Left ventricle myocardium superior (tissue), 1 donor: ENCODE measurements around the gene ELMO2. TPM values are rescaled to one million over a fixed set of nuclear protein-coding genes. Genes with fewer than 3 reads are reported as not detected.

ENCODE experiments used
- ATAC-seq: fragments of 200-7000 bp; cut with Tn5 transposase; one replicate; pipeline ENCODE4 v1.9.1; 2020; ENCODE audit warnings: mild to moderate bottlenecking, moderate library complexity
- DNase-seq: peaks from one replicate; pipeline ENCODE4 v3.0.0-alpha.2; 2020
- intact Hi-C: fragments of 100-400 bp; cut with micrococcal nuclease; formaldehyde crosslinking; loops from one replicate; pipeline ENCODE4 v1.11.0; 2022
- total RNA-seq: library from RNA; stranded (reverse); fragmentation: NEBNext Ultra II Directional; extraction: Animal tissue kit (Norgen Biotek cat#: 25700); gene quantifications from one replicate; pipeline ENCODE4 v1.2.1, GENCODE V29; 2021
- donor health status: DM: no; HTN: yes; CAD: no; lungs with severe emphysema.

ELMO2 gene
- total RNA-seq, 1 donor from 2014 or later, result 37.1 TPM

DNA sequence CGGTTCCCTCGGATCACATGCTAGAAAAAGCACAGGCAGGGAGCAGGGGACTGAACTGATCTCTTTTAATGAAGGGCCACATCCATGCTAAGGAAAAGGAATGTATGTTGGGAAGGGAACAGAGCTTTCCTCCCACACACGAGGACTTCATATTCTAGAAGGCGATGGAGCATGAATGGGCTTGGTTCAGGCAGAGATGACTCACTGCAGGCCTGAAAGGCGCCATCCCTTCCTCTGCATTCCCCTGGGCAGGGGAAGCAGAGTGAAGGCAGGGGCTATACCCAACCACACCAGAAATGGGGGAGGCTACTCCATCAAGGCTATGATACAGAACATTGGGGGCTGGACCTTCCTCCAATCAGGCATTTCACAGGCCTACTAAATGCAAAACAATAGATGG, 30.6 kb downstream of the ELMO2 start:
- intact Hi-C loops, result no loop called here
- ATAC-seq (no peak), DNase-seq (no peak)

DNA sequence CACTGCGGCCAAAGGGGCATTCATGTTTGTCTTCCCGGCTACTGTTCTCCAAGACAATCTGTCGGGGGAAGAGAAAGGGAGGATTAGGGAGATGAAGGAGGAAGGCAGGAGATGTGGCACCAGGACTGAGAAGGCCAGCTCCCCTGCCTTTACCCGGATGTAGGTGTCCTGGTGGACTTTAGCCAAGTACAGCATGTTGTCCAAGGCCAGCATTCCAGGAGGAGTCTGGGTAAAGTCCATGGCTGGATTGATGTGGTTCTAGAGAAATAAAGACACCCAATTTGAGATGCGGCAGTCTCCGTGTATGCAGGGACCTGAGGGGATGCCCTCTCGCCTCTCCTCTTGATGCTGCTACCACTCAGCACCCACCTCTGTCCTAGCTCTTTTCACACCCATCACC, 32.0 kb downstream of the ELMO2 start:
- ATAC-seq, result no peak
- intact Hi-C loops, result no loop called here

DNA sequence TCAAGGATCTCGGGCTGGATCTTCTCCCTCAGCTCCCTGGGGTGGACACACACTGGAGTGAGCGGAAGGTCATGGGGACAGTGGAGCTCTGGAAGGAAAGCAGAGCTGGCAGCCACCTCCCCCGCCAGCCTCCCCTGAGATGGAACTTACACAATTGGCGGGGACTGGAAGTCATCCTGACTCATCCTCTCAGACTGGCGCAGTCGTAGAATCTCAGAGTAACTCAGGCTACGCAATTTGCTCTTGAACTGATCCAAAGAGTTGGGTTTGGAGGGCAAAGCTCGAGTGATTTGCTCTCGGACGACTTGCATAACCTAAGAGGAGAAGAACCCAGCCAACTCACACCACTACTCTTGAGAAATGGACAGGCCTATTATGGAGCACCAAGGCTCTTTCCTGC, 34.8 kb downstream of the ELMO2 start:
- DNase-seq, result no peak
- intact Hi-C loops, result no loop called here
- ATAC-seq, result no peak

More for the DNA sequence above, 32.0 kb downstream of the ELMO2 start:
- DNase-seq, result no peak

DNA sequence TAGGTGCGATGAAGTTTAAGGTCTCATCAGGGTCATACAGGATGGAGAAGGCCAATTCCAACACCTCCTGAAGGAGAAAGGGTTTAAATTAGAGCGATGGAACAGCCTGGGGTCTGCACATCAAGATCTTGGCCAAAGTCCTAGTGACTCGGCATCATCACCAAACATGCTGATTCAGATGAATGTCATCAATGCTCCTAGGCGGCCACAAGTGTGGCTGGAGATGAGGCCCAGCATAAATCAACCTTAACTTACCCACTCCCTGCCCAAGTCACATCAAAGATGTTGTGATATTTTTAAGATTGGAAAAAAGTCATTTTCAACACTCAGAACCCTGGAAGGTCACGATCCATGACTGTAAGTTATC, 37.5 kb downstream of the ELMO2 start:
- DNase-seq (no peak), ATAC-seq (no peak)
- intact Hi-C loops, result no loop called here

DNA sequence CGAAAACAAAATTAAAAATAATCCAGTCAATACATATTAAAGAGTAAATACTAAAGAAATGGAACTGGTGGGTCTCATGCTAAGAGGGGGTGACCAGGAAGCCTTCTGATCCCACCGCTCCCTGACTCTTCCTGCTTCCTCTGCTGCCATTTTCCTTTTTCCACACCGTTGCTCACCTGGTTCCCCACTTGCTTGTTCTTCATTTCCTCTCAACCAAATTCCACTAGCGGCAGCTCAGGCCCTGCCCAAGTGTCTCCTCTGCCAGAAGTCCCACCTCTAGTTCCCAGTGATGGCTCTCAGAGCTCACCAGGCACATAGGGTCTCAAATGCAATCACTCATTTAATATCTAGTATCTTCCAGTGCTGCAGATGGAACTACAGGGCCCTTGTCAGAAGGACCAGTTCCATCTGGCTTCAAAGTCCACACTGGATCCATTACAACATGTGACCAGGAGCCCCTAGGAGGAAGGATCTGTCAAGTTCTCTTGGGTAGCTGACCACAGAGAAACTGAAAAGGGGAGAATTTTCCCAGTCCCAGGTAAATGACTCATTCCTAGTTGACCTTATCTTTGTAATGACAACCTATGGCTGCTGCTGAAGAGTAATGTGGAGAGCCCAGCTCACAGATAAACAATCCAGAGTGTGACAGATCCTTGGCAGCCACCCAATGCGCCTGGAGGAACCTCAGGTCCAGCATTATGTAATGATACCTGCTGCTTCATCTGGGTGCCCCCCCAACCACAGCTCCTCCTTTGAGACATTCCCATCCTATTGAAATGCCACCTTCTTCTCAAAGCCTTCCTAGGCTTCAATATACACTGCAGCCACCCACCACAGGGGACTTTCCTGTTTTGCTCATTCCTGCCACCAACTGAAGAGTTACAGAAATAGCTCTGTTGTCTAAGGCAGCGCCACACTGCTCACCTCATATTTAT, 38.2 kb downstream of the ELMO2 start:
- intact Hi-C loops, result no loop called here
- ATAC-seq (no peak), DNase-seq (no peak)

DNA sequence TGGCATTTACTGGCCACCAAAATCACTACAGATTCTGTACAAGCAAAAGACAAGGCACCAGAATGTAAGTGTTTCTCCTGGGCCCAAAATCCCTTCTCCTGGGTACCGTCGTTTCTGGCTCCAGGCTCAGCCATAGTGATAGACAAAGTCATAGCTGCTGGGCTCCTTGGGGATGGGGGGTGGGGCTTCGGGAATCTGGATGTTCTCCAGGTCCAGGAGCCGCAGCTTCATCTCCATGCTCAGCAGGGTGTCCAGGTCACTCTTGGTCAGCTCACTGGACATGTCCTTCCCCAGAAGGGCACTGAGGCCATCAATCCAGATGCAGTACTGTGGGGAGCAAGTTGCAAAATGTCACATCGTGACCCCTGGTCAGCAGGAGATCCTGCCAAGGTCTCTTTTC, 39.2 kb downstream of the ELMO2 start:
- no peak for ATAC-seq
- intact Hi-C loops, result no loop called here

DNA sequence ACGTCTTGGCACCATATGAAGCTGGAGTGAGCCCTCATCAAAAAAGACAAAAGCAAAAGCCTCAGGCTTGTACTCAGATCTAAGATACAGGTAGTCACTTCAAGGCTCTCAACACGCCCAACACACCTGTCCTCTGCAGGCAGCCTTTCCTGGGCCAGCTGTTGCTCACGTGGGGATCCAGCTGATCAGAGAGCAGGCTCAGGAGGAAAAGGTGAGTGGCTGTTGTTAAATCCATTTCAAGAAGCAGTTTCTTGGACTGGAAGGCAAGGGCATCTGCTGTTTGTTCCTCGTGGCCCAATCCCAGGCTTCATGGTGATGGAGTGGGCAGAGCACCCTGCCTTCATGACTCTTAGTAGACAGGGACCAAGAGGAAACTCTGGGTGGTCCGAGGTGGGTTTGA, 39.6 kb downstream of the ELMO2 start:
- intact Hi-C loops, result no loop called here
- ATAC-seq (no peak), DNase-seq (no peak)

More for the DNA sequence above, 39.2 kb downstream of the ELMO2 start:
- DNase-seq, result no peak

DNA sequence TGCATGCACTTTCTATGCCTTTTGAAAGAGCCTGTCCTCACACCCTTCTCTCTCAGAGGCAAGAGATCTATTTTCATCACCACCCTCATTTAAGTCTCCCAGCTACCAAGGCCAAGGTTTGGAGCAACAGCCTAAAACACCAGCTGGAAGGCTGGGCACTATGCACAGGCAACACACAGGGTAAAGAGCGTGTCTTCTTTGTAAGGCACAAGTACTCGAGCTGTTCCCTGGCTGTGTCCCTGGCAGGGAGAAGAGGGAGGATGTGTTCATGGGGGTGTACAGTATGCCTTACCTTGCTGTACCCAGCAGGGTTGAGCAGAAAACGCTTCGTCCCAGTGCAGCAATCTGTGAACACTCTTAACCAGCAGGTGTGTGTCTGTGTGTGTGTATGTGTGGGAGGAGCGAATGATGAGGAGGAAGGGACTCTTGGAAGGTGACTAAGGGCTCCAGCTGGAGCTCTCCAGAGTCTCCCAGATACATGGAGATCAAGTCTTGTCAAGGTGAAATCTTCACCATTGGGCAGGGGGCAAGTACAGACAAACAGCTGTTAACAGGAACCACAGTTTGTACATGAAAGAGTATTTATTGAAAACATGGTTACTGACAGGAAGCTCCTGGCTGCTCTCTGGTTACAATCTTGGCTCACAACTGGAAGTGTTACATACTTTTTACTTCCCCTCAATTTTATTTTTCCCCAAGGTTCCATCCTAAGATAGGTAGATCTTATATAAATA, 40.8 kb downstream of the ELMO2 start:
- no peak for DNase-seq
- no peak for ATAC-seq
- intact Hi-C loops, result no loop called here

DNA sequence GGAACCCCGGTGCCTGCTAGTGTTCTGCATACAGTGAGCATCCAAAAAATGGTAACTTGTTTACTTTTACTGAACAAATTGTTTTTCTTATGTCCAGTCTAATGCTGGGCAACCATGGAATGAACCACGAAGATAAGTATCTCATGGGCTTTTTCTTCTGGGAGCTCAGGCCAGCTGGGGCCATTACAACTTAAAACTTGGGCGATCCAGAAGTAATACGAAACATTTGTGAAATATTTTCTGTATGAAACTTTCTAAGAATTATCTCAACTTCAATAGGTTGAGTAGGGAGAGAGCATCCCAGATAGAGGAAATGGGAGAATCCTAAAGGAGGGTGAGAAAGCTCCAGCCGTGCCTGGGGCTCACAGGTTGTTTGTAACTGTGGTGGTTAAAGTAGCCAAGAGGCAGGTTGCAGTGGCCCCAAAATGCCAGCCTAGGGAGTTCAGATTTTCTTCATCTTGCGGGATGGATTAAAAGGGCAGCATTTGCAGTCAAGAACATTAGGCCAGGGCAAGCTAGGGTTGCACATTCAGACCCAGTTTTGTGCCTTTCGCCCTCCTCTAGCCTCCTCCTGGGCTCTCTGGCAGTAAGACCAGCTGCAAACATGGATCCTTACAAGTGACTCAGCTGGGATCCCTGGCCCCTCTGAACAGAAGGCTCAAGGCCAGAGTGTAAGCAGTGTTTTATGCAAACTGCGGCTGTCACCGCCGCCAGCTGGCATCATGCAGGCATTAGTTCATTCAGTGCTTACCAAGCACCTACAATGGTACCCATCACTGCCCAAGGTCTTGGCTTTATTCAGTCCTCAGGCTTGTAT, 41.5 kb downstream of the ELMO2 start:
- DNase-seq (no peak), ATAC-seq (no peak)
- intact Hi-C loops, result no loop called here

DNA sequence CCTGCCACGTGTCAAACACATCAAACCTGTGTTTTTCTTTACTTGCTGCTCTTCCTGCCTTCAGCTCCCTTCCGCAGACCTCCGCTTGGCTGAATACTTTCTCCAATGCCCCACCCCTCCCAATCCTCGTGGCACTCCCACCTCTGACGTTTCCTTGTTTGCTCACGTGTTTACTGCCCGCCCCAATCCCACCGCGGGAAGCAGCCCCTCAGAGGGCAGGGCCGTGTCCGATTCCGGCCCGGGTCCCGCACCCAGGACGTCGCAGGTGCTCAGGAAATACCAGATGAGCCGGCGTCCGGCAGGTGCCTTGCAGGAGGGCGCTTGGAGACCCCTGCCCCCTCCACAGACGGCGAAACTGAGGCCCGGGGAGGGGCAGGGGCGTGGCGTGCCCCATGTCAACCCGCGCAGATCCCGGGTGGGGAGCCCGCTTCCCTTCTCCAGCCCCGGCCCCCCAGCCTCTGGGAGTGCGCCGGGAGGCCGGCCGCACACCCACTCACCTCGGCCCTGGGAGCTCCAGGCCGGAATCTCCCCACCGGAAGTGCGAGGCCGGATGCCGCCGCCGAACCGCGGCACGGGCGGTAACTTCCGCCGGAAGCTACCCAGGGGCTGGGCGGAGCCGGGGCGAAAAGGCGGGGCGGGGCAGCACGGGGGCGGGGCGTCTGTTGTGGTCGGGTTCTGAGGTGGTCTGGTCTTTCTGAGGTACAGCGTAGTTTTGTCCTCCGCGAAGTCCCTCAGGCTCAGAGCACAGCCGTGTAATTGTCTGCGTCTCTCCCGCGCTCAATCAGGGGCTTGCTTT, 42.3 kb downstream of the ELMO2 start:
- ATAC-seq (peak; percentile 94), DNase-seq (peak; percentile 92)
- intact Hi-C loops, result no loop called here

DNA sequence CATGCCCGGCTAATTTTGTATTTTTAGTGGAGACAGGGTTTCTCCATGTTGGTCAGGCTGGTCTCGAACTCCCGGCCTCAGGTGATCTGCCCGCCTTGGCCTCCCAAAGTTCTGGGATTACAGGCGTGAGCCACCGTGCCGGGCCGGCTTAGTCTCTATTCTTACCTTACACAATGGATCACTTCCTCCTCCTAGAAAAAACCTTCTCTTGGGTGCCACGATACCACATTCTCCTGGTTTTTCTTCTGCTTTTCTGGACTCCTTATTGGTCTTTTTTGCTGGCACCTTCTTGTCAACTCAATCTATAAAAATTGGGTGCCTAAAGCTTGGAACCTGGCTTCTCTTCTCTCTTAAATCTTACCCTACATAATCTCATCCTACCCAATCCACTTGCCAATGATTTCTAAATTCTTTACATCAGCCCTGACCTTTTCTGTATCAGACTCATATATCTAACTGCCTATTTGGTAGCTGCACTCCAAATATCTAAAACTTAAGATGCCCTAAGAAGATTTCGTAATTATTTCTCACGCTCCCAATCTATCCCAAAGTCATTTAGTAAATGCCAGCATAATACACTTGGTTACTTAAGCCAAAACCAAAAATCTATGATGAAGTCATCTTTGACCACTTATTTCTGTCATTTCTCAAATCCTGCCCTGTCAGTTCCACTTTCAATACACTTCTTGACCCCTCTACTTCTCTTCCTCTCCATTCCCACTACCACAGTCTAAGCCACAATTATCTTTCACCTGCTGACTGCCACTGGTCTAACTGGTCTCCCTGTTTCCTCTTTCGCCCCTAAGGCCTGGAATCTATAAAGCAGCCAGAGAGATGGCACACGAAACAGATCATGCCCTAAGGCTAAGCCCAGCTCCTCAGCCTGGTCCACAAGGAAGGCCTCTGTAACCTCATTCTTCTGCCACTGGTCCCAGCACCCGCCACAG, 43.2 kb downstream of the ELMO2 start:
- intact Hi-C loops, result no loop called here
- no peak for ATAC-seq
- DNase-seq, result no peak

DNA sequence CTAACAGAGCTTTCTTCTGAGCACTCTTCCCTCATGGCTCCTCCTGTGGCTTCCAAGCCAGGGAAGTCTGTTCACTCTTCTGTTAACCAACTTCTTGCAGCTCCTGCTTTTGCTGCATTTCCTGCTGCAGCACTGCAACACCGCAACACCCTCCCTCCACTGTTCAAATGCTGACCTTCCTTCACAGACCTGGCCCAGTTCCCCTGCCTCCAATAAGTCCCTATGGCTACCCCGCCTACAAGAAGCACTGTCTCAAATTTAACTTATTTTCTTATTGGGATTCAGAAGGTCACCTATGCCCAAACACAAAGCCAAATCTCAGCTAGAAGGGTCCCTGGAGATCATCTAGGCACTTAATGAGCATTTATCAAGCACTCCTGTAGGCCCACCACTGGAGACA, 44.6 kb downstream of the ELMO2 start:
- no peak for ATAC-seq
- DNase-seq, result no peak
- intact Hi-C loops, result no loop called here

DNA sequence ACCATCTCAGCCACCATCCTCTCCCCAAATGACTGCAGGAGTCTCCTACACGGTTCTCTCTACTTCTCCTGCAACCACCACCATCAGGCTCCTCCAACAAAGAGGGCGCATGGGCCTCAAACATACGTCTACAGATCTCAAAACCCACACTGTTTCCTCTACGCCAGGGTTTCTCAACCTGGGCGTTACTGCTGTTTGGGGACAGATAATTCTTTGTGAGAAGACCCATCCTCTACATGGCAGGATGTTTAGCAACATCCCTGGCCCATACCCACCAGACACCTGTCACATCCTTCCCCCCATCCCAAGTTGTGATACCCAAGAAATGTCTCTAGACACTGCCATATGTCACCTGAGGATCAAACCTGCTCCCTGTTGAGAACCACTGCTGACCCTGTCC, 45.0 kb downstream of the ELMO2 start:
- no peak for ATAC-seq
- no peak for DNase-seq
- intact Hi-C loops, result no loop called here

DNA sequence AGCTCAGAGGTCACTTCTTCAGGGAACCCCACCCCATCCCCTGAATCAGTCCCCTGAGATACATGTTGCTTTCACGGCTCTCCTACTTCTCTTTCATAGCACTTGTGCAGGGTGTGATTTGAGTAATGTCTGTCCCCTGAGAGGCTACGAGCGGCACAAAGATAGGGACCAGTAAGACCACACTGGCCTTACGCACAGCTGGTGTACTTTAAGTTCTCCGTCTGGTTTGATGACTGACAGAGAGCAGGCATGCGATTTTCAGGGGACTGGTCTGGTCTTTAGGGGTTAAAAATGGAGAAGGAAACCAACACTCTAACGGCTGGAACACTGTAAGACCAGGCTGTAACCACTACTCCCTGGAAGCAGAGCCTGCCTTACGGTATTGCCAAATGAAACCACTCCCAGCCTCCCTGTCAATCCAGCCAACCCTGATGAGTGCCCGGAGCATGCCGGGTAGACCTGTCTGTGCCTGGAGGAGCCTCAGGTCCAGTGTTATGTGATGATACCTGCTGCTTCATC, 47.1 kb downstream of the ELMO2 start:
- intact Hi-C loops, result no loop called here
- no peak for DNase-seq
- ATAC-seq, result peak; percentile 61

DNA sequence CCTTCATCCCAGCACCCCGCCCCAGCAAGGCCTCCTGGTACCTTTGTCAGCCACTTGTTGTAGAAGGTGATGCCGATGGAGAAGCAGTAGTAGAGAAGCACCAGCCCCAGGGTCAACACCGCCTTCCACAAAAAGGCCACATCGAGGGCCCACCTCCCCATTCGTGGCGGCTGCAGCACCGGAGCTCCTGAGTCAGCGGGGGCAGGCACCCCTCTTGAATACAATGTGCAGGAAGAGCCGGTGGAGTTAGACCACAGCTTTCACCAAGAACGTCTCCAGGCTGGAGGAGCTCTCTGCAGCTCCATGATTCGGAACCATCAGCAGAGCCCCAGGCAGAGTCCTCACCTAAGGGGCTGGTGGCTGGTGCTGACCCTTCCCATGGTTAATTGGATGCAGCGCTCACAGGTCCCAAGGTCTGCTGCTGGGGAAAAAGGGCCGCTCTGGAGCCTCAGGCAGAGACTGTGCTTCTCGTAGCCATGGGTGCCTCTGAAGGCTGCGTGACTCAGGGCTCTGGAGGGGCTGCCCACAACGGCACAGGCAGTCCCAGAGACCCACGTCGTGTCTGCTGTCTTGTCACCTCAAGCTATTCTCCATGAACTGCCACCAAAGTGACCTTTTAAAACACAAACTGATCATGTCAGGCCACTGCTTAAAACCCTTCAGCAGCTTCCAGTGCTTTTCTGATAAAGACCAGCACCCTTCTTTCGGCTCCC, 47.9 kb downstream of the ELMO2 start:
- ATAC-seq (peak; percentile 34), DNase-seq (no peak)
- intact Hi-C loops, result no loop called here

DNA sequence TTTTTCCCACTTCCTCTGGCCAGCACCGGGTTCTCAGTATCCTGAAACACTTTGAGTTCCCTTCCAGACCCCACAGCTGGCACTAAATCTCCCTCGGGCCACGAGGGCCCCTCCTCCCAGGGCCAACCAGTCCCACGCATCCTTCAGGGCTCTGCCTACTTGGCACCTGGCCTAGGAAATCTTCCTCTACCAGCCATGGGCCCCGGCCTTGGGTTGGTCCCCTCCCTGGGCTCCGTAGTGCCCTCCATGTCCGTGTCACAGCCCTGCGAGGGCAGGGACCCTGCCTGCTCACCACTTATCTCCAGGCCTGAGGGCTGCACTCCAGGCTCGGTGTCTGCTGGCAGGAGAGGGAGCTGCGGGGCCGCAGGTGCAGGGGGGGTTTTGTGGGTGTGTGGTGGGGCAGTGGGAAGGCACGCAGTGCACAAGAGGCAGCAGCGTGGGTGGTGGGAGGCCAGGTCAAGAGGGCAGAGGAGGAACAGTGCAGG, 49.3 kb downstream of the ELMO2 start:
- intact Hi-C loops, result no loop called here
- ATAC-seq, result peak; percentile 39
- DNase-seq, result peak; percentile 58
